Osteocyte (in vitro differentiated cells): Measurements from ENCODE around the gene RDX. TPM values are rescaled to one million over a fixed set of nuclear protein-coding genes. Genes with fewer than 3 reads are reported as not detected.

Experiments
- DNase-seq: peaks from one replicate; pipeline ENCODE4 v3.0.0; 2021; ENCODE audit warnings: mixed read lengths; ENCODE audit not compliant: unreplicated experiment; ENCODE audit errors: extremely low spot score
- H3K27ac Mint-ChIP-seq: one replicate; pipeline ENCODE4 v1.8.0; 2021; ENCODE audit warnings: mild to moderate bottlenecking, mixed read lengths; ENCODE audit not compliant: unreplicated experiment
- H3K27me3 Mint-ChIP-seq: one replicate; pipeline ENCODE4 v1.8.0; 2021; ENCODE audit warnings: mixed read lengths; ENCODE audit not compliant: unreplicated experiment
- H3K36me3 Mint-ChIP-seq: one replicate; pipeline ENCODE4 v1.8.0; 2021; ENCODE audit warnings: mixed read lengths; ENCODE audit not compliant: unreplicated experiment
- H3K4me1 Mint-ChIP-seq: one replicate; pipeline ENCODE4 v1.8.0; 2021; ENCODE audit warnings: mixed read lengths; ENCODE audit not compliant: unreplicated experiment
- H3K4me3 Mint-ChIP-seq: one replicate; pipeline ENCODE4 v1.8.0; 2021; ENCODE audit warnings: mild to moderate bottlenecking, moderate library complexity, mixed read lengths; ENCODE audit not compliant: unreplicated experiment
- H3K9me3 Mint-ChIP-seq: one replicate; pipeline ENCODE4 v1.8.0; 2021; ENCODE audit warnings: mixed read lengths; ENCODE audit not compliant: unreplicated experiment
- total RNA-seq: library from RNA; stranded (reverse); gene quantifications from 2 replicates; pipeline ENCODE4 v1.2.1, GENCODE V29; 2021
- TF ChIP-seq, protein P1 (sequence below): fragments of 200-600 bp; sonication (generic); IDR thresholded peaks from 2 replicates; pipeline ENCODE4 v1.5.0; 2021; ENCODE audit warnings: antibody characterized with exemption, mild to moderate bottlenecking, moderate library complexity

RDX gene
- total RNA-seq, 1 donor from 2014 or later = 163 TPM

DNA sequence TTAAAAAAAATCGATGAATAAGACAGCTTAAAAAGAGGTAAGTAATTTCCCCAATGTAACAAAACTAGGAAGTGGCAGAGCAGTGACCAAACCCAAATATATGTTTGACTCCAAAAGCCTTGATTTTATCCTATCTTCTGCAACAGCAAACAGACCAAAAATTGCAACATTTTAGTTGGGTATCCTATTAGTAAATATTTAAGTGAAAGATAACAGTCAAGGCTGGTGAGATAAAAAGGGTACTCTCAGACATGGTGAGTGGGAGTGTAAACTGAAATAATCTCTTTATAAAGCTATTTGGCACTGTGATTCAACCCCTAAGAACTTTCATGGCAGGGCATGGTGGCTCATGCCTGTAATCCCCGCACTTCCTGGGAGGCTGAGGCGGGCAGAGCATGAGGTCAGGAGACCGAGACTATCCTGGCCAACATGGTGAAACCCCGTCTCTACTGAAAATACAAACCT is 1.9 kb upstream of the RDX start:
- H3K36me3 Mint-ChIP-seq = no peaks in the 10 kb centered on the region
- H3K27ac Mint-ChIP-seq = no peak overlapping the region
- H3K4me3 Mint-ChIP-seq = no peak overlapping the region
- TF ChIP-seq, protein P1, sequence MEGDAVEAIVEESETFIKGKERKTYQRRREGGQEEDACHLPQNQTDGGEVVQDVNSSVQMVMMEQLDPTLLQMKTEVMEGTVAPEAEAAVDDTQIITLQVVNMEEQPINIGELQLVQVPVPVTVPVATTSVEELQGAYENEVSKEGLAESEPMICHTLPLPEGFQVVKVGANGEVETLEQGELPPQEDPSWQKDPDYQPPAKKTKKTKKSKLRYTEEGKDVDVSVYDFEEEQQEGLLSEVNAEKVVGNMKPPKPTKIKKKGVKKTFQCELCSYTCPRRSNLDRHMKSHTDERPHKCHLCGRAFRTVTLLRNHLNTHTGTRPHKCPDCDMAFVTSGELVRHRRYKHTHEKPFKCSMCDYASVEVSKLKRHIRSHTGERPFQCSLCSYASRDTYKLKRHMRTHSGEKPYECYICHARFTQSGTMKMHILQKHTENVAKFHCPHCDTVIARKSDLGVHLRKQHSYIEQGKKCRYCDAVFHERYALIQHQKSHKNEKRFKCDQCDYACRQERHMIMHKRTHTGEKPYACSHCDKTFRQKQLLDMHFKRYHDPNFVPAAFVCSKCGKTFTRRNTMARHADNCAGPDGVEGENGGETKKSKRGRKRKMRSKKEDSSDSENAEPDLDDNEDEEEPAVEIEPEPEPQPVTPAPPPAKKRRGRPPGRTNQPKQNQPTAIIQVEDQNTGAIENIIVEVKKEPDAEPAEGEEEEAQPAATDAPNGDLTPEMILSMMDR = no peak
- peaks cover 28% of the 10 kb centered on the region for H3K4me1 Mint-ChIP-seq
- DNase-seq = no peak
- no peaks in the 10 kb centered on the region for H3K27me3 Mint-ChIP-seq
- H3K9me3 Mint-ChIP-seq = no peaks in the 10 kb centered on the region

DNA sequence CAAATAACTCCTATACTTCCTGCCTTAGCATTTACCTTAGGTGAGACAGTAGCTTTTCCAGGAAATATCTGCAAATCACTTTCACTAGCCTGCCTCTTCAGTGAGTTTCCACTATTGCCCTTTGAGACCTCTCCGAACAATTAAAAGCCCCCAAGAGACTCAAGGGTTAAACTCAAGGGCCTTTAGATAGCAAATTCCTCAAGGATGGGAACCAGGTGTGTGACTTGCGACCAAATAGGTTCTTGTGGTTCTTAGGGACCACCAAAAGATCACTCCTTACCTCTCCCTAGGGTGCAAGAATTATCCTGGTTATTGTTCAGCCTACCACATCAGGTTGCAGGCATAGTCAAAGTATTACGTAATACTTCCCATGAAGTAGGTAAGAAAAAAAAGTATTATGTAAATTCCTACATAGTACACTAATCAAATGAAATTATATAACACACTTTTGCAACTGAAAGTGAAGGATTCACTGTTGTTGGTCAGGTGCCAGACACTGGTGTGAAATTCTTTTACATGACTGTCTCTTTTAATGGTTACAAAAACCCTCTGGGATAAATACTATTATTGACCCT is 1.4 kb upstream of the RDX start:
- Mint-ChIP-seq H3K4me3 (no peak overlapping the region), H3K27me3 (no peaks in the 10 kb centered on the region), H3K36me3 (no peaks in the 10 kb centered on the region), H3K27ac (peak overlapping the region; percentile 83), H3K4me1 (peaks cover 33% of the 10 kb centered on the region), H3K9me3 (no peaks in the 10 kb centered on the region)
- TF ChIP-seq, protein P1 = no peak
- no peak for DNase-seq

DNA sequence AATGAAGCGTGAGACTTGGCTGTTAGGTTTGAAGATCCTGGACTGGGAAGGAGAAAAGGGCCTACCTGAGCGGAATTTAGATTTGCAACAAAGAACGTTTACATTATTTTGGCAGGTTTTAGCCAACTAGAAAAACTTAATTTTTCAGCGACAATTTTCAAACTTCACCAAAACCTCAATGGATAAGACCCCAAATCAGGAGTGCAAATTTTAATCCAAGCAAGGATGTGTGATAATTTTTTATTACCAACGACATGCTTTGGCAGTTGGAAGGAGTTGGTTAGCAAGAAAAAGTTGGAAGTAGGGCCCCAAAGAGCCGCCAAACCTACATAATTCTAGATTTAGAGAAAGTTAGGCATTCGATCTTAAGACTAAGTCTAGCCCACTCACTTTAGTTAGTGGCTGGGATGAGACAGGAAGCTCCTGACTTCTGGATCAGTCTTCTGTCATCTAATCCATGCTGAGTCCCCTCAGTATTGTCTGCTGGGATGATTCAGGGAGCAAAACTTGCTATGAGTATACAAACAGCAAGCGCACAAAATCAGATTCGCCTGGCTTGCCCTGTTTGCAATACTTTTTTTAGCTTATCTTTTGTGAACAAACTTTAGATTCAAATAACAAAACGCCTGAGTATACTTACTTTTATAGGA is 787 bp upstream of the RDX start:
- Mint-ChIP-seq H3K4me1 (peaks cover 39% of the 10 kb centered on the region), H3K9me3 (no peaks in the 10 kb centered on the region), H3K4me3 (peak overlapping the region; percentile 71), H3K27ac (peak overlapping the region; percentile 83), H3K36me3 (no peaks in the 10 kb centered on the region), H3K27me3 (no peaks in the 10 kb centered on the region)
- no peak for DNase-seq
- TF ChIP-seq, protein P1 = no peak

DNA sequence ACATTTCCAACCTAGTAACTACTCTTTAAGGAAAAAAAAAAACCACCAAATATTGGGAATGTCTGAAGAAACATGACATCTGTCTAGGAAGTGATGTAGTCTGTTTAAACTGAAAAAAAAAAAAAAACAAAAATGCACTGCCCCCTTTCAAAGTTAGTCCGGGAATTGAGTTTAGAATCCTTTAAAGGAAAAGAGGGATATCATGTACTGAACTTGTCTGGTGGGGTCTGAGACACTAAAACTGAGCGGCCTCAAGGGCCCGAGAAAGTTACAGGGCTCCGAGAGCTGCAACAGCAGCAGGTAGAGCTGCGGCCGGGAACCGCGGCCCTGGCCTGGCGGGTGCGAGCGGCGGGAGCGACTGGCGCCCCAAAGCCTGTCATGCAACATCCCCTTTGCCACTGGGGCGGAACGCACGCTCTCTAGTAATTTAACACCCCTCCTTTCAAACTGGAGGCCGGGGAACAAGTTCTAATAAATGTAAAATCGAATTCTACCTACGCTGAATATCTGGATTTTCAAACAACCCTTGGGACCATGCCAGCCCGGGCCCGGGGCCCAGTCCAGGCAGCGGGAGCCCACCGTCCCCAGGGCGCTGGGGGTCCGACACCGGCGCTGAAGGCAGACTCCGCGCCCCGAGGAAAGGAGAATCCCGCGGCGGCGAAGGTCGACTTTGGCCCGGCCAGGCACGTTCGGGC is 736 bp downstream of the RDX start:
- peaks cover 52% of the 10 kb centered on the region for H3K4me1 Mint-ChIP-seq
- peak overlapping the region; percentile 90 for H3K27ac Mint-ChIP-seq

More for the DNA sequence above, 736 bp downstream of the RDX start:
- Mint-ChIP-seq H3K4me3 (peak overlapping the region; percentile 88), H3K27me3 (no peaks in the 10 kb centered on the region), H3K9me3 (no peaks in the 10 kb centered on the region), H3K36me3 (peaks cover 5% of the 10 kb centered on the region)
- peak; percentile 85 for DNase-seq
- TF ChIP-seq, protein P1 = no peak
